Testis (tissue), 2 donors: ENCODE measurements around the gene FAM171A1.

Experiments
- POLR2A ChIP-seq: fragments of 450-650 bp; IDR thresholded peaks from one replicate; pipeline ENCODE4 v1.6.1; 2017; ENCODE audit warnings: antibody characterized with exemption, mild to moderate bottlenecking, moderate library complexity
- TF ChIP-seq, protein P1 (sequence below), 3 experiments: fragments of 450-650 bp in 2 of 3; fragments of 200-600 bp in 1 of 3; sonication (generic) in 1 of 3; IDR thresholded peaks; one replicate each; pipeline ENCODE4 v1.5.1; 2016 to 2019; ENCODE audit warnings: antibody characterized with exemption in 3 of 3, mild to moderate bottlenecking in 2 of 3, moderate library complexity in 1 of 3

DNA sequence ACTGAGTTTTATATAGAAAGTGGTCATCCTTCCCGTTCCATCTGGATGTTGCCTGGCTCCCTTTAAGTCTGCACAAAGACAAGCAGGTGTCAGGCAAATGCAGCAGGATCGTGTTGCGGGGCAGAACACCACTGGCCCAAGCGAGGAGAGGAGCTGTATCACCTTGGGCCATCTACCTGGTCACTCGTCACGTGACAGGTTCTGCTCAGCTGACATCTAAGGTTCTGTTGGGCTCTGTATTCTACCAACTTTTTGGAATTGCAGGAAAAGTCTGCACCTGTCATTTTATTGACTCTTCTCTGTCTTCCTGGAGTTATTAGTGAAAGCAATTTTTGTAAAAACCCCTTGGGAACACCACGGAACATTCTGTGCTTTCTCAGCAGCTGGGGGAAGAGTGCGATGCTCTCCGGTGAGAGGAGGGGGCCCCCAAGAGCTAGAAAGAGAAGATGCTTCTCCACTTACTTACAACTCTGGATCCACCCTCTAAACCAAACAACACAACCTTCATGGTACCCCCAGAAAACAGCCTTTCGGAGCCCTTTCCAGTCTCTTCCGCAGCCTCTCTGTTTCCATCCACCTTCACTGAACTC, 119.2 kb downstream of the FAM171A1 start:
- TF ChIP-seq, protein P1, sequence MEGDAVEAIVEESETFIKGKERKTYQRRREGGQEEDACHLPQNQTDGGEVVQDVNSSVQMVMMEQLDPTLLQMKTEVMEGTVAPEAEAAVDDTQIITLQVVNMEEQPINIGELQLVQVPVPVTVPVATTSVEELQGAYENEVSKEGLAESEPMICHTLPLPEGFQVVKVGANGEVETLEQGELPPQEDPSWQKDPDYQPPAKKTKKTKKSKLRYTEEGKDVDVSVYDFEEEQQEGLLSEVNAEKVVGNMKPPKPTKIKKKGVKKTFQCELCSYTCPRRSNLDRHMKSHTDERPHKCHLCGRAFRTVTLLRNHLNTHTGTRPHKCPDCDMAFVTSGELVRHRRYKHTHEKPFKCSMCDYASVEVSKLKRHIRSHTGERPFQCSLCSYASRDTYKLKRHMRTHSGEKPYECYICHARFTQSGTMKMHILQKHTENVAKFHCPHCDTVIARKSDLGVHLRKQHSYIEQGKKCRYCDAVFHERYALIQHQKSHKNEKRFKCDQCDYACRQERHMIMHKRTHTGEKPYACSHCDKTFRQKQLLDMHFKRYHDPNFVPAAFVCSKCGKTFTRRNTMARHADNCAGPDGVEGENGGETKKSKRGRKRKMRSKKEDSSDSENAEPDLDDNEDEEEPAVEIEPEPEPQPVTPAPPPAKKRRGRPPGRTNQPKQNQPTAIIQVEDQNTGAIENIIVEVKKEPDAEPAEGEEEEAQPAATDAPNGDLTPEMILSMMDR (IDR thresholded peaks at IDR 0.05) = no peak
- no peak for TF ChIP-seq POLR2A
